OCI-LY7 (cell line): ENCODE measurements around the gene MAP2K1.

Experiments
- EZH2phosphoT487 ChIP-seq: fragments of 200-600 bp; sonication (generic); IDR thresholded peaks from 2 replicates; pipeline ENCODE4 v1.6.1; 2018; ENCODE audit warnings: low read depth, borderline replicate concordance, mild to moderate bottlenecking, mixed run types, antibody characterized with exemption, low read length, moderate library complexity, mixed read lengths
- TF ChIP-seq, protein P1 (sequence below): fragments of 200-600 bp; sonication (generic); conservative IDR thresholded peaks from 2 replicates; pipeline ENCODE4 v1.5.1; 2014; ENCODE audit warnings: mild to moderate bottlenecking, antibody characterized with exemption, low read length, moderate library complexity, mixed read lengths

DNA sequence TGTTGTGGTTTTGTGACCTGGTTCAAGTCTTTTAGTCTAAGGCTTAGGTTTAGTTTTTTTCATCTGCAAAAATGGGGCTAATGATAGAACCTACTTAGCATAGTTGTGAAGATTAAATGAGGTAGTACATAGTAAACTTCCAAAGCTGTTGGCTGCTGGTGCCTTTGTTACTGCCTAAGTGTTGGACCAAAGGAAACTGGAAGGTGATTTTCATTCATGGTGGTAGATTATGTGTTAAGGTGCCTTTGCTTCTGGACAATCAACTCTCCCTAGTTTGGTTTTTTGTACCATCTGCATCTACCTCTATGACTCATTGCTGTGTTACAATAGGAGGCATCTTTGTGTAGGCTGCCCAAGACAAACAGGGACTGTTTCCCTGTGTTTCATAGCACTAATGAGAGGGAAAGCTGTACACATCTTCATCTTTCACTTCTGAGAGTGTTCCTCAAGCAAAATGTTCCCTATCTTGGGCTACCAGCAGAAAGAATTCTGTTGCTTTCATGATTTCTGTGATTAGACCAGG, 3.2 kb downstream of the MAP2K1 start:
- TF ChIP-seq, protein P1, sequence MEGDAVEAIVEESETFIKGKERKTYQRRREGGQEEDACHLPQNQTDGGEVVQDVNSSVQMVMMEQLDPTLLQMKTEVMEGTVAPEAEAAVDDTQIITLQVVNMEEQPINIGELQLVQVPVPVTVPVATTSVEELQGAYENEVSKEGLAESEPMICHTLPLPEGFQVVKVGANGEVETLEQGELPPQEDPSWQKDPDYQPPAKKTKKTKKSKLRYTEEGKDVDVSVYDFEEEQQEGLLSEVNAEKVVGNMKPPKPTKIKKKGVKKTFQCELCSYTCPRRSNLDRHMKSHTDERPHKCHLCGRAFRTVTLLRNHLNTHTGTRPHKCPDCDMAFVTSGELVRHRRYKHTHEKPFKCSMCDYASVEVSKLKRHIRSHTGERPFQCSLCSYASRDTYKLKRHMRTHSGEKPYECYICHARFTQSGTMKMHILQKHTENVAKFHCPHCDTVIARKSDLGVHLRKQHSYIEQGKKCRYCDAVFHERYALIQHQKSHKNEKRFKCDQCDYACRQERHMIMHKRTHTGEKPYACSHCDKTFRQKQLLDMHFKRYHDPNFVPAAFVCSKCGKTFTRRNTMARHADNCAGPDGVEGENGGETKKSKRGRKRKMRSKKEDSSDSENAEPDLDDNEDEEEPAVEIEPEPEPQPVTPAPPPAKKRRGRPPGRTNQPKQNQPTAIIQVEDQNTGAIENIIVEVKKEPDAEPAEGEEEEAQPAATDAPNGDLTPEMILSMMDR = no peak
- TF ChIP-seq EZH2phosphoT487 = no peak
